Smooth muscle cell (in vitro differentiated cells): ENCODE measurements around the gene RAB14. TPM values are rescaled to one million over a fixed set of nuclear protein-coding genes. Genes with fewer than 3 reads are reported as not detected.

Experiments
- DNase-seq: peaks from one replicate; lab custom pipeline; 2025; ENCODE audit not compliant: unreplicated experiment; lab: John Stamatoyannopoulos, UW
- H2AFZ ChIP-seq: fragments of 200-600 bp; sonication (generic); 2 replicates; pipeline ENCODE4 v1.6.0; 2016; ENCODE audit warnings: antibody characterized with exemption, low read depth, mild to moderate bottlenecking
- H3F3A ChIP-seq: fragments of 200-600 bp; sonication (generic); 2 replicates; pipeline ENCODE4 v1.6.0; 2017; ENCODE audit warnings: antibody characterized with exemption, low read depth
- H3K27ac ChIP-seq: fragments of 200-600 bp; sonication (generic); 2 replicates; pipeline ENCODE4 v1.5.1; 2016; ENCODE audit warnings: low read depth, mild to moderate bottlenecking
- H3K27me3 ChIP-seq: fragments of 200-600 bp; sonication (generic); 2 replicates; pipeline ENCODE4 v1.6.1; 2016; ENCODE audit warnings: low read depth, mild to moderate bottlenecking
- H3K36me3 ChIP-seq: fragments of 200-600 bp; sonication (generic); 2 replicates; pipeline ENCODE4 v1.5.1; 2016; ENCODE audit warnings: low read depth
- H3K4me1 ChIP-seq: fragments of 200-600 bp; sonication (generic); 2 replicates; pipeline ENCODE4 v1.5.1; 2016; ENCODE audit warnings: low read depth
- H3K4me2 ChIP-seq: fragments of 200-600 bp; sonication (generic); 2 replicates; pipeline ENCODE4 v1.6.0; 2016; ENCODE audit warnings: mild to moderate bottlenecking
- H3K4me3 ChIP-seq: fragments of 200-600 bp; sonication (generic); 2 replicates; pipeline ENCODE4 v1.5.1; 2016; ENCODE audit warnings: mild to moderate bottlenecking
- H3K79me2 ChIP-seq: fragments of 200-600 bp; sonication (generic); 2 replicates; pipeline ENCODE4 v1.6.0; 2016; ENCODE audit warnings: low read depth, mild to moderate bottlenecking
- H3K9ac ChIP-seq: fragments of 200-600 bp; sonication (generic); 2 replicates; pipeline ENCODE4 v1.6.0; 2016; ENCODE audit warnings: low read depth
- H3K9me3 ChIP-seq: fragments of 200-600 bp; sonication (generic); replicated peaks from 2 replicates; pipeline ENCODE4 v1.5.1; 2016; ENCODE audit warnings: low read depth
- H4K20me1 ChIP-seq: fragments of 200-600 bp; sonication (generic); 2 replicates; pipeline ENCODE4 v1.6.0; 2016; ENCODE audit warnings: low read depth
- CTCF ChIP-seq: fragments of 200-600 bp; sonication (generic); IDR thresholded peaks from 2 replicates; pipeline ENCODE4 v1.5.1; 2017; ENCODE audit warnings: borderline replicate concordance, mild to moderate bottlenecking, antibody characterized with exemption; ENCODE audit not compliant: insufficient read depth, poor library complexity, severe bottlenecking
- WGBS: methylation state at CpG from one replicate; pipeline ENCODE4 v1.1.7; 2016; ENCODE audit warnings: low lambda C conversion rate; 5-methylcytosine and 5-hydroxymethylcytosine counted together
- polyA plus RNA-seq: library from polyadenylated mRNA; unstranded; fragments of >200 nt; fragmentation: Nextera tagmentation; extraction: Ambion mirVana; gene quantifications from 2 replicates; pipeline ENCODE4 v1.2.1, GENCODE V29; 2016
- total RNA-seq: library from RNA; depleted of rRNA; stranded (reverse); fragments of >200 nt; gene quantifications from 2 replicates; pipeline ENCODE4 v1.2.3, GENCODE V29; 2014

RAB14 gene
- 49.8 and 51.4 TPM in 2 replicates for total RNA-seq
- 49.3 and 54.4 TPM in 2 replicates for polyA plus RNA-seq

DNA sequence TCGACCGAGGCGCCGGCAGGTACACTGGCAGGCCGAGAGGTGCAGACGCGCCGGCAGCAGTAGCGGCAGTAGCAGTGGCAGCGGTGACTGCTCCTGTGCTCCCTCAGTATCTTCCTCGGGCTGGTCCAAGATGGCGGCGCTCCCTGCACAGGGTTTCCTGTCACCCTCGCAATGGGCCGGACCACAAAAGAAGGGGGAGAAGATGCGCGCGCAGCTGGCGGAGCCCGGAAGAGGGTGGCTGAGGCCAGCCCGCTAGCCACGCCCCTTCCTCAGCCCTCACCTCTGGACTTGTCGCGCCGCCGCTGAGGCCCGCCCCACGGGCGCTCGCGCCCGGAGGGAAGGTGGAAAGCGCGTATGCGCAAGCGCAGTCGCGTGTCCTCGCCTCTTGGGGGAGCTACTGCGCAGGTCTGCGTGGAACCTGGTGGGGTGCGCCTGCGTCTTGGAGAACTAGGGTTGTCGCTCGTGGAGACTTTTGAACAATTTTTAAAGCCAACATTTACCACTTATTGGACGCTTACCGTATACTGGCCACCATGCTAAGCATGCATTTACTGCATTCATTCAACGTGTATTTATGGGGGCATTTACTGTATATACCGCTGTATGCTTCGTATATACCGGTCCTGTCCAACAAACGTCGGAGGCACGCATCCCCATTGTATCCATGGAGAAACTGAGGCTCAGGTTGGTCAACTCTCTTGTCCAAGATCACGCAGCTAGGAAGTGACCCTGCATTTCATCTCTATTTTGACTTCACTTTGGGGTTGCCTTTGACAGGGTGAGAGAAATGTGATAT lies at the start of gene RAB14:
Gene RAB14, minus strand, starts transcription at position 132 of the 796 bp plus-strand sequence. CDS start 8,457 bp downstream, outside the sequence.
- peak; percentile 98 for DNase-seq
- H3K9ac ChIP-seq: peak within 1 kb of the TSS; percentile 93
- H3F3A ChIP-seq: no peaks in the 10 kb centered on the region
- H3K79me2 ChIP-seq: peaks cover 47% of the 10 kb centered on the region
- no peaks in the 10 kb centered on the region for H3K36me3 ChIP-seq
- no peaks in the 10 kb centered on the region for H3K27me3 ChIP-seq
- peak within 1 kb of the TSS; percentile 76 for H2AFZ ChIP-seq
- peak within 1 kb of the TSS; percentile 99 for H3K4me2 ChIP-seq
- peak within 1 kb of the TSS; percentile 96 for H3K4me3 ChIP-seq
- H4K20me1 ChIP-seq: peaks cover 42% of the 10 kb centered on the region
- 6% methylated on average over 48 of the region's 55 CpGs for WGBS
- TF ChIP-seq CTCF: peak; percentile 39
- H3K27ac ChIP-seq: peak within 1 kb of the TSS; percentile 77
- peaks cover 34% of the 10 kb centered on the region for H3K4me1 ChIP-seq
- H3K9me3 ChIP-seq: no peaks in the 10 kb centered on the region

DNA sequence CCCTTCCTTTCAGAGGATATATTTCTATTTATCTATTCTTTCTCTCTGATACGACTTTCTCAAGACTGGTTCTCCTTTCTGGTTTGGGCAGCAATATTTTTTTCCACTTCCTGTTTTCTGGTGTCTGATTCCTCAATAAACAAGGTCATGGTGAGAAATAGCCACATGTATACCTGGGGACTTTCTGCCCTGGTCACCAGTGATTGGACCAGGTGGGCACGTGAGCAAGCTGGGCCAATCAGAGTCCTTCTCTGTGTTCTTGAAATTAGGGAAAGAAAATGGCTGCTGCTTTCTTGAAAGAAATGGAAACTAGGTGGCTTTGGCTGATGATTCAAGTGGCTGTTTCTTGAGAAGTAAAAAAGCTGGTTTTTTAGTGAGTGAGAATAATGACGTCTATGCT lies 47.9 kb upstream of the RAB14 start:
- H3K9ac ChIP-seq: no peak overlapping the region
- WGBS: 89% methylated on average over 3 of the region's 3 CpGs
- H3K4me1 ChIP-seq: peaks cover 9% of the 10 kb centered on the region

DNA sequence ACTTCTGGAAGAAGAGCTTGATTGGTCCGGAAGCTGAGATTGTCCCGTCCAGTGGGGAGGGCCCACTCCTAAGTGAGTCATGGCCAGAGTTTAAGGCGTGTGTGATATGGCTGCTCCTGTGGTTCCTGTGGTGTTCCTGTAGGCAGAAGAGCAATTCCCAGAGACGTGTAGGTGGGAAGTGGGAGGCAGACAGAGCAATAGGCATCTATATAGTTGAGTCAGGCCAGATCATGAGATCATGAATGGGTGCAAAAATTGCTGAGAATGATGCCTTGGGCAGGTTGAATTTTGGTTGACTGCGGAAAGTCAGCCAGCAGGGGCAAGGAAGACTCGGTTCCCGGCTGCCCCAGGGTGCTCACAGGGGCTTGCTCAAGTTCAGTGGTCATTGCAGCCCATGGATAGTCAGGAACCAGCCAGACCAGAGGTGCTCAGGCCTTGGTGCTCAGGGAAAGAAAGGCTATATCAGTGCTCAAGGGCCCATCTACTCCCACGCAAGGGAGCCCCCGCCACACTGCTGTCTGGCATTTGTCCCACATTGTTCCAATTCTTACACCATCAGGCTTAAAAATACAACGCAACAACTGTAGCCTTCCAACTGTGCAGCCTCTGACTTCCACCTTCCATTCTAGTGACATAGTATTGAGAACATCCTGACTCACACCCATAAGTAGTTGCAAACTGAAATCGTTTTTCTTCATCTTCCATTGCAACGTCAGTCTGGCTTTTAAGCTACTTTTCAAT lies 45.3 kb upstream of the RAB14 start:
- no peaks in the 10 kb centered on the region for H3K36me3 ChIP-seq
- no peaks in the 10 kb centered on the region for H3K4me1 ChIP-seq
- H3K79me2 ChIP-seq: no peaks in the 10 kb centered on the region
- H3F3A ChIP-seq: no peaks in the 10 kb centered on the region
- H2AFZ ChIP-seq: no peak overlapping the region
- 49% methylated on average over 12 of the region's 12 CpGs for WGBS
- no peaks in the 10 kb centered on the region for H3K27me3 ChIP-seq
- DNase-seq: no peak
- no peak overlapping the region for H3K4me3 ChIP-seq
- peak overlapping the region; percentile 60 for H3K4me2 ChIP-seq
- H3K9ac ChIP-seq: peak overlapping the region; percentile 60
- no peak for TF ChIP-seq CTCF
- H3K9me3 ChIP-seq: no peaks in the 10 kb centered on the region
- no peaks in the 10 kb centered on the region for H4K20me1 ChIP-seq
- peak overlapping the region; percentile 91 for H3K27ac ChIP-seq

More for the DNA sequence above, 47.9 kb upstream of the RAB14 start:
- Histone ChIP-seq H3K27ac (no peak overlapping the region), H3F3A (no peaks in the 10 kb centered on the region), H3K4me3 (no peak overlapping the region), H3K36me3 (no peaks in the 10 kb centered on the region), H4K20me1 (no peaks in the 10 kb centered on the region), H3K4me2 (no peak overlapping the region), H3K9me3 (no peaks in the 10 kb centered on the region), H2AFZ (no peak overlapping the region), H3K79me2 (no peaks in the 10 kb centered on the region), H3K27me3 (no peaks in the 10 kb centered on the region)
- TF ChIP-seq CTCF: no peak
- no peak for DNase-seq
